AG08396 (cell line): ENCODE measurements around the gene FXYD6.
A peak's percentile ranks its signal among the peaks of the same experiment; 100 is the strongest.

ENCODE experiments used
- DNase-seq: peaks from one replicate; pipeline ENCODE4 v3.0.0; 2012; ENCODE audit warnings: low spot score, mixed read lengths

Gene FXYD6

GRCh38 chr11:117830072-117830471 is 46.4 kb downstream of the FXYD6 start:
- no peak for DNase-seq

- no peak for DNase-seq
These were observed 47.1 kb downstream of the FXYD6 start for GRCh38 chr11:117829369-117829725.

- peak; percentile 75 for DNase-seq
These were observed 47.7 kb downstream of the FXYD6 start for GRCh38 chr11:117828611-117829368.

GRCh38 chr11:117827521-117828511 is 48.6 kb downstream of the FXYD6 start:
- DNase-seq = no peak

GRCh38 chr11:117826832-117827231 is 49.6 kb downstream of the FXYD6 start:
- DNase-seq = no peak

GRCh38 chr11:117826190-117826570 is 50.3 kb downstream of the FXYD6 start:
- no peak for DNase-seq

GRCh38 chr11:117825538-117826189 is 50.8 kb downstream of the FXYD6 start:
- no peak for DNase-seq

GRCh38 chr11:117824571-117825537 is 51.6 kb downstream of the FXYD6 start, which contains the start of gene FXYD2:
Gene FXYD2 (minus strand): TSS chr11:117824744. CDS start chr11:117824678, 66 bp downstream.
- no peak for DNase-seq

- DNase-seq = no peak
These were observed 52.5 kb downstream of the FXYD6 start for GRCh38 chr11:117823946-117824420.

- no peak for DNase-seq
These were observed 53.0 kb downstream of the FXYD6 start for GRCh38 chr11:117823294-117823945.

GRCh38 chr11:117822074-117823033 is 54.1 kb downstream of the FXYD6 start:
- no peak for DNase-seq

GRCh38 chr11:117821431-117821830 is 55.0 kb downstream of the FXYD6 start:
- DNase-seq = no peak

- DNase-seq = no peak
These were observed 55.9 kb downstream of the FXYD6 start for GRCh38 chr11:117820516-117820915.

GRCh38 chr11:117820071-117820470 is 56.4 kb downstream of the FXYD6 start:
- no peak for DNase-seq

- DNase-seq = peak; percentile 73
These were observed 57.1 kb downstream of the FXYD6 start for GRCh38 chr11:117819096-117820040.

GRCh38 chr11:117818041-117818873 is 58.2 kb downstream of the FXYD6 start:
- no peak for DNase-seq

- peak; percentile 79 for DNase-seq
These were observed 59.0 kb downstream of the FXYD6 start for GRCh38 chr11:117817368-117818040.
